Medulla oblongata (tissue), 1 donor: Measurements from ENCODE around the gene CEP72.
"Not testable (repeated sequence)": the region's sequence is repeated elsewhere in the genome, so short reads cannot be mapped to it uniquely, and the experiment has no call there.

Source experiments
- DNase-seq: peaks from one replicate; pipeline ENCODE4 v3.0.0-alpha.2; 2015; ENCODE audit errors: extremely low spot score

The CEP72 gene

GRCh38 chr5:672329-673160 lies 60.4 kb downstream of the CEP72 start:
- DNase-seq, result peak; percentile 65

DNA sequence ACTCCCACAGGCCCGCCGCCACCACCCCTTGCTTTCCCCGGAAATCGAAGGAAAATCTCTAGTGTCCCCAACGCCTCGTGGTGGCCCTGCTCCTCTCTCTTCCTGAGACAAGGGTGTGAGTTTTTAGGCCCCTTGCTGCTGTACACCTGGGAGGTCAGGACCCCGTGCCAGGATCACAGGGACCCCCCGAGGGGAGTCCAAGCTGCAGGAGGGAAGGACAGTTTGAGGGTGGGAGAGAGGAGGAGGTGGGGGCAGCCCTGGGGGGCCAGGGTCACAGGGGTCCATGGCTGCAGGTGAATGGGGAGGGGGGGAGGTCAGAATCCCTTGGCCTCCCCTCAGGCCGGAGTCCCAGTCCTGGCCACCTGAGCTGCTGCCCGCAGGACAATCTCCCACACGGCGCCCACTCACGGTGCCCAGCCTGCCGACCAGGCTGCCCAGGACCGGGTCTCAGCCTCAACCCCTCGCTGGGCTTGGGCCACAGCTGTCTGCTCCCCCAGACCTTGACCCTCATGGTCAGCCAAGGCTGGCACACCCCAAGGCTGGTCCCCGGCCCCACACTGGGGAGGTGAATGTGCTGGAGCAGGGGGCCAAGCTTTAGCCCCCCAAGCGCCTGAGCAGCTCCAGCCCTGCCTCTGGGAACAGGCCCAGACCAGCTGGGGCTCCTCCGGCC lies 61.2 kb downstream of the CEP72 start:
- DNase-seq, result no peak

DNA sequence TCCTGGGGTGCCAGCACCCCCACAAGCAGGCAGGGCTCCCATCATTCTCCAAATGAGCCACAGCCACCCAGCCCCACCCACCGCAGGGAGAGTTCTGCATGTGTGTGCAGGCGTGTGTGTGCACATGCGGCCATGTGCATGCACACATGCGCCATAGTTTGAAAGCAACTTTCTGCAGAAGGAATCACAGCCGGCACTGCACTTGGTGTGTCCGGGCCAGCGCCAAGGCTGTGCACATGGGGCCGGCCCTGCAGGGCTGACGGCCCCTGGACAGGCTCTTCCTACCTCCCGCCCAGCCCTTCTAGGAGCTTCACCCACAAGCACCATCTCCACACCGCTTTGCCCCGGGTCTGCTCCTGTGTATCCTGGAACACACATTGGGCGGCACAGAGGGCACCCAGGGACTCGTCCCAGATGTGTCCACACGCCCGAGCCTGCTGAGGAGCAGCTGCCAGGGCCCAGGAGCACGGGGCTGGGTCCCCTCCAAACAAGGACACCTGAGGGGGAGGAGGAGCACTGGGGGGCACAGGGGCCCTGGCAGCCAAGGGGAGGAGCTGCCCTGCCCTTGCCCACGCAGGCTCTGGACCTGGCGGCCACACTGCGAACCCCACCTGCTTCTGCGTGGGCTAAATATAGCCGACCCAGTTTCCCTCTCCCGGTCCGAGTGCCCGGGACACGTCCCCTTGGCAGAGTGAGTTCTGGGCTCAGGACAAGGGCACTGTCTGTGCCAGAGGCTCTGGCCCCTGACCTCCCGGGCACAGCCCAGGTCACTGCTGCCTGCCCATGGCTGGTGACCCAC lies 61.9 kb downstream of the CEP72 start:
- no peak for DNase-seq

DNA sequence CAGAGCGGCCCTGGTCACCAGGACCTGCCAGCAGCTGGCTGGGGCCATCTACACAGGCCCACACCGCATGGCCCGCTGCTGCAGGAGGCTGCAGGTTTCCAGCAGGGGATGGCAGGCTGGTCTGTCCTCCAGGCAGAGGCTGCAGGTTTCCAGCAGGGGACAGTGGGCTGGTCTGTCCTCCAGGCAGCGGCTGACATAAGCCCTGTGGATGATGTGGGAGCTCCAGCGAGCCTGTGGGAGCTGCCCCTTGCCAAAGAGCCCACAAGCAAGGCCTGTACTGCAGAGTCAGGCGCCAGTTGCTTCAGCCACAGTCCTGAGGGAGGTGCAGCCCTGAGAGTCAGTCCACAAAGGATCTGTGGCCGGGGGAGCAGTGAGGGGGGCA lies 62.5 kb downstream of the CEP72 start:
- DNase-seq, result peak; percentile 34

DNA sequence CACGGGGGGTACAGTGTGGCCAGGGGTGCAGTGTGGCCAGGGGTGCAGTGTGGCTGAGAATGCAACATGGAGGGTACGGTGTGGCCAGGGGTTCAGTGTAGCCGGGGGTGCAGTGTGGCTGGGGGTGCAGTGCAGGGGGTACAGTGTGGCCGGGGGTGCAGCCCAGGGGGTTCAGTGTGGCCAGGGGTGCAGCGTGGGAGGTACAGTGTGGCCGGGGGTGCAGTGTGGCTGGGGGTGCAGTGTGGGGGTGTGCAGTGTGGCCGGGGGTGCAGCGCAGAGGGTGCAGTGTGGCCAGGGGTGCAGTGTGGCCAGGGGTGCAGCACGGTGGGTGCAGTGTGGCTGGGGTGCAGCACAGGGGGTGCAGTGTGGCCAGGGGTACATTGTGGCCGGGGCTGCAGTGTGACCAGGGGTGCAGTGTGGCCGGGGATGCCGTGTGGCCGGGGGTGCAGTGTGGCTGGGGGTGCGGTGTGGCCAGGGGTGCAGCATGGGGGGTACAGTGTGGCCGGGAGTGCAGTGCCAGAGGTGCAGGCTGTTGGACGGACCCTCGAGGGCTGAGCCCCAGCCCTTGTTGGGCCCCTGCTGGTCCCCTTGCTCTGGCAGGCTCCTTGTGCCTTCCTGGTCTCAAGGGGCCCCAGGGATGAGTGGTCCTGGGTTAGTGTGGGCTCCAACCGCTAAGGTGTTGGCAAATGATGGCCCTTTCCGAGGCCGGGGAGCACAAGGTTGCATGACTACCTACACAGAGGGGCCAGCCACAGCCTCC lies 63.2 kb downstream of the CEP72 start:
- no peak for DNase-seq

GRCh38 chr5:675871-676698 lies 63.9 kb downstream of the CEP72 start:
- no peak for DNase-seq

- DNase-seq, result no peak
Measured at GRCh38 chr5:676699-677076, 64.5 kb downstream of the CEP72 start.

DNA sequence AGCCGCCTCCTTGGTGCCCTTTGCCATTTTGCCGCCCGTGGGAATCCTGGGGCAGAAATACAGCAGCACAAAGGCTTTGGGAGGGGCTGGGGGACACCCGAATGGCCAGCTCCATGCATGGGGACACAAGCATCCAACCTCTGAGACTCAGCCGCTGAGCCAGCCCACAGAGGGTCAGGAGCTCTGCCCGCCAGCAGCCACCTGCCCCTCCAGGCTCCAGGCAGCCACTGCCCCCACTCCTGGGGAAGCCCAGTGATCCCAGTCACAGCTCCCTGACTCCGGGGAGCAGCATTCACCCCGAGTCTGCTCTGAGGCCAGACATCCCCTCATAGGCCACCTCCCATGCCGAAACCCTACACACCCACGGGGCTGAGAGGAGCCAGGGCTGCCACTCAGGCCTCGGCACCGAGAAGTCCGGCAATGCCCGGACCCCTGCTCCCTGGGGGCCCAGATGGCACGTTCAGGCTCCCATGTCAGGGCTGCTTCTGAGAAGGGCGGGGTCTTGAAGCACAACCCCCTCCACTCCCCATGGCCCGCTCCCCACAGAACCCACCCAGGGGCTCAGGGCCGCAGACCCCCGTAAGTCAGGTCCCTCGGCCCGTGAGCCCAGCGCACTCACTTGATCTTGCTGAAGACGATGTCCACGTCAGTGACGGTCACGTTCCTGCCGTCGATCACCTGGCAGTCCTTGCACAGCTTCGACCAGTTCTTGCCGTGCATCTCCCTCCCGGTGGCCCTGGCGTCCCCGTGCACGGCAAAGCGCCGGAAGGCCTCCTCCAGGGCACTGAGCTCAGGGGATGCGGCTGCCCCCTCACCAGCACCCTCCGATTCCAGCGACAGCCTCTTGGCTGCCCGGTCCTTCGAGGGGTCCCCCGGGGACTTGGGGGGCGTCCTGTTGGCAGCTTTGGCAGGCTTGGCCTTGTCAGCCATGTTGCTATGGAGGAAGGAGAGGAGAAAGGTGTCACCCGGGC lies 65.3 kb downstream of the CEP72 start:
- no peak for DNase-seq

DNA sequence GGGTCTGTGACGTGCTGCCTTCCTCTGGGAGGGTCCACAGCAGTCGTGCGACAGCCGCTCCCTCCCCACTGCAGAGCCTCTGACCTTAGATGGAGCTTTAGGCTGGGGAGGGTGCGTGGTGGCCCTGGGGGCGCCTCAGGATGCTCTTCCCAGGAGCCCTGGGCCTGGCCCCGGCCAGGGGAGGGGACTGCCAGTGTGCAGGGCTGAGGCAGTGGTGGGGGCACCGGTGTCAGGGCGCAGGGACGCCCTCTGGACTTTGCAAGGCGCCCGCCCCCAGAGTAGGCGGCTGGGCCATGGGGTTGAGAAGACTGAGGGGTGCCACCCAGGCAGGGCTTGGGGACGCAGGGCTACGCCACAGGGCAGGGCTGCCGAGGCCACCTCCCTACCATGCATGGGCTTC lies 66.4 kb downstream of the CEP72 start:
- not testable (repeated sequence) for DNase-seq

DNA sequence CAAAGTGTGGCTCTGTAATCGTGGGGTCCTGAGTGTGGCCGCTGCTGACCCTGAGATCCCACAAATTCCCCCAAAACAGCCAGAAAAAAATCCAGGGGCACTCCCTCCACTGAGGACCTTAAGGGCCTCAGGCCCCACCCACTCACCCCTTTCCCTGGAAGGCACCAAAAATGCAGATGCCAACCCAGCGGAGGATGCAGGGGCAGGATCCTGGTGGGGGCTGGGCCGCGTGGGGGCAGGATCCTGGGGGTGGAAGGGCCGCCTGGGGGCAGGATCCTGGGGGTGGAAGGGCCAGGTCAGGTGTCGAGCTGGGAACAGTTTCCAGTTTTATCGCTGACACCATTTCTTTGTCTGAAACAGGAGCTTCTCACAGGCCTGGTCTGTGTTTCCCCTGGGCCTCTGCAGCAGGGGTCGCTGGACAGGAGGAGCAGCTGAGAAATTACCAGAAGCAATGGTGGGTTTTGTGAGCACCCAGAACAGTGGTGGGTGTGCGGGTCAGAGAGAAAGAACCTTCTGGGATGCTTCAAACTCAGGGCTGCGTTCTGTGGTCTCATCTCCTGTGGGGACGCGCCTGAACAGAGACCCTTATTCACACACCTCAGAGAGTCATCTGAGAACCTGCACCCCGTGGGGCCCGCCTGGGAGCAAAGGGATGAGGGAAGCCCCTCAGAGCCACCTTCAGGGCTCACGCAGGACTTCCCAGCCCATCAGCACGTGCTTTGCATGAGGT lies 67.2 kb downstream of the CEP72 start:
- DNase-seq, result not testable (repeated sequence)

- DNase-seq, result not testable (repeated sequence)
Measured at GRCh38 chr5:680118-680795, 68.1 kb downstream of the CEP72 start.

DNA sequence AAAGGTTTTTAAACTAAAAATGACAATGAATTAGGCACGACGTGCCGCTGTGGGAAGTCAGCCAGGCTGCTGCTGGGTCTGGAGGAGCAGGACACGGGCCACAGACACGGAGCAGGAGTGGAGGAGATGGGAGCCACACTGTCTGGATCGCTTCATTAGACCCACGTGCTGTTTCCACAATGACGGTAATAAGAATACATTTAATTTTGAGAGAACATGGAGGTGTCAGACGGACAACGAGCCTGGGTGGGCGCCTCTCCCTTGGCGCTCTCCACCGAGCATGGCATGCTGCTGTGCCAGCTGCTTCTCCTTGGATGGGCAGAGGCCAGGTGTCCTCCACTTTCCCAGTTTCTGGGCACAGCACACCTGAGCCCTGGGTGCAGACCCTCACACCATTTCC lies 68.7 kb downstream of the CEP72 start:
- not testable (repeated sequence) for DNase-seq

DNA sequence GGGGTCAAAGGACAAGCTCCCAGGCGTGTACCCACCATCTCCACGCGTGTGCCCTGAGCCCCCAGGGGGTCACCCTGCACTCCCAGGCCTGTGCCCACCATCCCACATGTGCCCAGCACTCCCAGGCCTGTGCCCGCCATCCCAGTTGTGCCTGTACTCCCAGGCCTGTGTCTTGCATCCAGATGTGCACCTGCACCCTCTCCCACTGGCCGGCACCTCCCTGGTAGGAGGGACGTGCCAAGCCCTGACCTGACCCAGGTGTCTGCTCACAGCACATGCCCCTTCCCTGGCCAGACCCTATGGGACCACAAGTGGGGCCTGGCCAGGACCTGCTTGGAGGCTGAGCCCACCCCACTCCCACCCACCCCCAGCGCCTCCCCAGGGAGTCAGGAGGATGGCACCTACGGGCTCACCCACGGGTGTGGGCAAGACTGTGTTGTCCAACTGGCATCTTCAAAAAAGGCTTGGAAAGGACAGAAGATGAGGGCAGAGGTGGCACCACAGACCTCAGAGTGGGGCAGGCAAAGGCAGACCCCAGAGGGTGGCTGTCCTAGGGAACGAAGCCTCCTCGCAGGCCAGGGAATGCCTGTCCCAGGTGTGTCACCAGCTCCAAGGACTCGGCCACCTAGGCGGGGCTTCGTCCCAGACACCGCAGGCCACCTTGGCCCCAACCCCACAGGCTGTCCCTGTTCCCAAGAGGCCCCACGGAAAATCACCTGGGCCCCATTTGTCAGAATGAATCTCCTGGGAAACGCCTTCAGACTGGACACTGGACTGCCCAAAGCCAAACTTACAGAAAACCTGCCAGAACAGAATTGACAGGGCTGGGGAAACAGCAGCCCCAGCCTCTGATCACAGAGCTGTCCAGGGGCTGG lies 69.4 kb downstream of the CEP72 start:
- DNase-seq, result not testable (repeated sequence)

DNA sequence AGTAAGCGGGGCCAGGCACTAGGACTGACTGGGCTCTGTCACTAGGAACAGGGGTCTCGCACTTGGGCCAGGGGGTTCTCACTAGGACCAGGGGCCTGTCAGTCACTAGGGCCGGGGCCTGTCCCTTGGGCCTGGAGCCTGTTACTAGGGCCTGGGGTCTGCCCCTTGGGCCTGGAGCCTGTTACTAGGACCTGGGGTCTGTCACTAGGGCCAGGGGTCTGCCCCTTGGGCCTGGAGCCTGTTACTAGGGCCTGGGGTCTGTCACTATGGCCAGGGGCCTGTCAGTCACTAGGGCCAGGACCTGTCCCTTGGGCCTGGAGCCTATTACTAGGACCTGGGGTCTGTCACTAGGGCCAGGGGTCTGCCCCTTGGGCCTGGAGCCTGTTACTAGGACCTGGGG lies 70.1 kb downstream of the CEP72 start:
- DNase-seq, result not testable (repeated sequence)

DNA sequence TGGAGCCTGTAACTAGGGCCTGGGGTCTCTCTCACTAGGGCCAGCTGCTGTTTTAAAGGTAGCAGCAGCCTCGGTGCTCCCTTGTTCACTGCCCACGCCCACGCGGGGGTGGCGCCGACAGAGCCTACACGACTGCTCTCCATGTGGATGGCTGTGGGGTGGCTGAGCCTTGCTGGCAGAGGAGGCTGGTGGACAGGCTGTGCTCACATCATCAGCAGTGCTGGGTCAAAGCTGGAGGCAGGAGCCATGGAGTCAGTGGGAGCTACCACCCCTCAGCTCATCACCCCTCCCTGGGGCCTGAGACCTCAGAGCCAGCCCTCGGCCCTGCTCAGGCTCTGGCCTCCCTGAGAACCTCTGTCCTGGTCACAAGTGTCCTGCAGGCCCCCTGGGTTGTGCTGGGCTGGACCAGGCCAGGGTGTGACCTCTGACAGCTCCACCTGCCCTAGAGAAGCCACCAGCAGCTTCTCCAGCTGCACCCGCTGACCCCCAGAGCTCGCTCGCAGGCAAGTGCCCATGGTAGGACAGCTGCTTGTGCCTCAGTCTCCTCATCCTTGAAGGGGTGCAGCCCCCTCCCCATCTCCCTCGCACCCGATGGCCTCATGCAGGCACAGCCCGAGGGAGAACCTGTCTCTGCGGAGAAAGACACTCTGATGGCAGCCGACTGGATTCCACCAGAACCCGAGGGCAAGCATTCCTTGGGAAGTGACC lies 70.7 kb downstream of the CEP72 start:
- not testable (repeated sequence) for DNase-seq

GRCh38 chr5:683551-684481 lies 71.7 kb downstream of the CEP72 start:
- no peak for DNase-seq
